ENCODE measurements around the gene GALNT9.
A peak's percentile ranks its signal among the peaks of the same experiment; 100 is the strongest.
"Not testable (repeated sequence)": the region's sequence is repeated elsewhere in the genome, so short reads cannot be mapped to it uniquely, and the experiment has no call there.

The GALNT9 gene

DNA sequence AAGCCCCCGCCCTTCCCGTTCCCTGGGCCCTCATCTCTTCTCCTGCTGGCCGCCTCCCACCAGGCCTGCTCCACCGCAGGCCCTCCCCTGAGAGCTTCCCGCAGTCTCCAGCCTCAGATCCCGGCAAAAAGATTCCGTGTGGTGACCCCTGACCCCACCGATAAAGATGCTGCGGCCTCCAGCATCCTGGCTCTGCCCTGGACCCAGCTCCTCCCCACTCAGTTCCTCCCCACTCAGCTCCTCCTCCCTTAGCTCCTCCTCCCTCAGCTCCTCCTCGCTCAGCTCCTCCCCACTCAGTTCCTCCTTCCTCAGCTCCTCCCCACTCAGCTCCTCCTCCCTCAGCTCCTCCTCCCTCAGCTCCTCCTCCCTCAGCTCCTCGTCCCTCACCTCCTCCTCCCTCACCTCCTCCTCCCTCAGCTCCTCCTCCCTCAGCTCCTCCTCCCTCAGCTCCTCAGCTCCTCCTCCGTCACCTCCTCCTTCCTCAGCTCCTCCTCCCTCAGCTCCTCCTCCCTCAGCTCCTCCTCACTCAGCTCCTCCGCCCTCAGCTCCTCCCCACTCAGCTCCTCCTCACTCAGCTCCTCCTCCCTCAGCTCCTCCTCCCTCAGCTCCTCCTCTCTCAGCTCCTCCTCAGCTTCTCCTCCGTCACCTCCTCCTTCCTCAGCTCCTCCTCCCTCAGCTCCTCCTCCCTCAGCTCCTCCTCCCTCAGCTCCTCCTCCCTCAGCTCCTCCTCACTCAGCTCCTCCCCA lies 168.2 kb downstream of the GALNT9 start:
- DNase-seq (ENCODE audit: low read depth, low spot score) = no peak

DNA sequence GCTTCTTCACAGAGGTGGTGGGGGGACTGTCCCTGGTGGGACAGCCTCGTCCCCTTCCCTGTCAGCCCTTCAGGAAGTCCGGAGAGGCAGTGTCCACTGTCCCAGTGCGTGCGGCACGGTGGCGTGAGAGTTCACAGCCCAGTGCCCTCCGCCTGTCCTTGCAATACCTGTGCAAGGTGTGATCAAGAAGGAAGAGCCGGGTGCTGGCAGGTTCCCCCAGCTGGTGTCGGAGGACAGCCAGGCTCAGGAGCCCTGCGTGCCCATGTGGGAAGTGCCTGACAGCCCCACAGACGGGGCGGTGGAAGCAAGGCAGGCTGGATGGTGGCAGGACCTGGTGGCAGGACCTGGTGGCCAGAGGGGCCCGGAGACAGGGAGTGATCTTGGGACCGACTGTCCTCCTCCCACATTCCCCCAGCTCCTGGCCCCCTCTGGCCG lies 168.8 kb downstream of the GALNT9 start:
- no peak for DNase-seq (ENCODE audit: low read depth, low spot score)

DNA sequence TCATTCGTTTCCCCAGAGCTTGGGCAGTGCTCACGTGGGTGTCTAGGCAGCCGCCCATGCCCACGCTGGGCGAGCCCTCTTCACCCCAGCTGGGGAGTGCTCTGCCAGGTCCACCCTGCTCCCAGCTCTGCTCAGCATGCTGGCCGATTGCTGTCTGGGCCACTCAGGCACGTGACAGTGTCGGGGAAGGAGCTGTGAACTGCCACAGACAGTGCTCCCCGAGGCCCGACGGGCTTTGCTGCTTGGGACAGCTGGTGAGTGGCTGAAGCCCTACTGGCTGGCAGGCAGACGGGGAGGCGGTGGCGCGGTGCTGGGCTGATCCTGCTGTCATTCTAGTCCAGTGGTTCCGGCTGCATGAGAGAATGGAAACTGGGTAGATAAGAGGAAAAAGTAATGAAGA lies 169.4 kb downstream of the GALNT9 start:
- no peak for DNase-seq (ENCODE audit: low read depth, low spot score)

DNA sequence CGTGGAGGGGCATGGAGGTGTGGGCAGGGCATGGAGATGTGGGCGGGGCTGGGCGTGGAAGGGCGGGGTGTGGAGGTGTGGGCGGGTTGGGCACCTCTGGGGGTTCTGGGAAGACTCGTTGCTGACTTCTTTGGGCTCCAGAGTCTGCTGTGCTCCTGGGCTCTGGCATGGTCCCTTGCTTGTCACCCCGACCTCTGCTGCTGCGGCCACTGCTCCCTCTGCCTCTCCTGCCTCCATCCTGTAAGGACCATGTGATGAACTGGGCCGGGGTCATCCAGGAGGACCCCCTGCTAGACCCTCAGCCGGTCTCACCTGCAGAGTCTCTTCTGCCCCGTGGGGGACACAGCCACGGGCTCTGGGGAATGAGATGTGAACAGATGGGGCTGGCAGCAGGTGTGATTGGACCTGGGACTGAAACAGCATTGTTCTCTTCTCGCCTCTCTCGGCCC lies 169.8 kb downstream of the GALNT9 start:
- no peak for DNase-seq (ENCODE audit: low read depth, low spot score)

DNA sequence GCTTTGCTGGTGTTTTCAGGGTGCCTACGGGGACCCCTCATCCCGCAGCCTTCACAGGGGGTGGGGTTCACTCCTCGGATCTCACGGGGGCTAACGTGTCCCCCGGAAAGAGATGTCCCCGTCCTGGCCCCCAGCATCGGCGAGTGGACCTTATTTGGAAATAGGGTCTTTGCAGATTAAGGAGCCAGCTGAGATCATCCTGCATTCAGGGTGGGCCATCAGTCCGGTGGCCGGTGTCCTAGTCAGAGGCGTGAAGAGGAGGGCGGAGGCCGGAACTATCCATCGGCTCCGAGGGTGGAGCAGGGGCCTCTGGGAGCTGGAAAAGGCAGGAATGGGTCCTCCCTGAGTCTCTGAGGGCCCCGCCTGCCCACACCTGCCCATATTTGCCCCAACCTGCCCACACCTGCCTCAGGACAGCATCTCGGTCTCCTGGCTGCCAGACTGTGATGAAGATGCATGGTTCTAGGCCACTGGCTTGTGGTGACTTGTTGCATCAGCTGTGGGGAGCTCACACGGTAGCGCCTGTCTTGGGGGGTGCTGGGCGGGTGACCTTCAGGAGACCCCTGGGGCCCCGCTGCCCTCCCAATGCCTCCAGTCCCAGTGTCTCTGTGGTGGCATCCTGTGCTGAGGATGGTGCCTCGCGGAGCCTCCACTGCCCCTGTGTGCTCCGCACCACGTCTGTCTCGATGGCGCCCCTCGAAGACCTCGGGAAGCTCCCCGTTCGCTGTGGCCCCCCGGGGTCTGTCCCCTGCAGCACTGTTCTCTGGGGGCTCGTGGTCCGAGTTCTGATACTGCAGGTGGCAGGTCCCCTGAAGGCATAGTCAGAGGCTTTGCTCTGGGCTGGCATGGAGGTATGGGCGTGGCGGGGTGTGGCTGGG lies 170.5 kb downstream of the GALNT9 start:
- no peak for DNase-seq (ENCODE audit: low read depth, low spot score)

DNA sequence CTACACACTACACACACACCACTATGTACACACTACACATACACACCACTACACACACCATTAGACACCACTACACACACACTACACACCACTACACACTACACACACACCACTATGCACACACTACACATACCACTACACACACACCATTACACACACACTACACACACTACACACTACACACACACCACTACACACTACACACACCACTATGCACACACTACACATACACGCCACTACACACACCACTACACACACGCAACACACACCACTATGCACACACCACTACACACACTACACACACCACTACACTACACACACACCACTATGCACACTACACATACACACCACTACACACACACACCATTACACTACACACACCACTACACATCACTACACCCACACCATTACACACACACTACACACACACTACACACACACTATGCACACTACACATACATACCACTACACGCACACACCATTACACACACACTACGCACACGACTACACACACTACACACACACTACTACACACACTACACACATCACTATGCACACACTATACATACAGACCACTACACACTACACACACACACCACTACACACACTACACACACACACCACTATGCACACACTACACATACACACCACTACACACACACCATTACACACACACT lies 171.5 kb downstream of the GALNT9 start:
- no peak for DNase-seq (ENCODE audit: low read depth, low spot score)

DNA sequence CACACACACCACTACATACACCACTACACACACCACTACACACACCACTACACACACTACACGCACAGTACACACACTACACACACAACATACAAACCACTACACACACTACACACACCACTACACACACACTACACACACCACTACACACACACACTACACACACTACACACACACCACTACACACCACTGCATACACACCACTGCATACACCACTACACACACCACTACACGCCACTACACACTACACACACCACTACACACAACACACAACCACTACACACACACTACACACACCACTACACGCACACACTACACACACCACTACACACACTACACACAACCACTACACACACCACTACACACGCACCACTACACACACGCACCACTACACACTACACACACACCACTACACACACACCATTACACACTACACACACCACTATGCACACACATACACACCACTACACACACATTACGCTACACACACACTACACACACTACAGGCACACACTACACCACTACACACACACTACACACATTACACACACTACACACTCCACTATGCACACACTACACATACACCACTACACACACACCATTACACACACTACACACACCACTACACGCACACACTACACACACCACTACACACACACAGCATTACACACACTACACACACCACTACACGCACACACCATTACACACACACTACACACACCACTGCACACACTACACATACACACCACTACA lies 172.6 kb downstream of the GALNT9 start:
- DNase-seq (ENCODE audit: low read depth, low spot score) = no peak

DNA sequence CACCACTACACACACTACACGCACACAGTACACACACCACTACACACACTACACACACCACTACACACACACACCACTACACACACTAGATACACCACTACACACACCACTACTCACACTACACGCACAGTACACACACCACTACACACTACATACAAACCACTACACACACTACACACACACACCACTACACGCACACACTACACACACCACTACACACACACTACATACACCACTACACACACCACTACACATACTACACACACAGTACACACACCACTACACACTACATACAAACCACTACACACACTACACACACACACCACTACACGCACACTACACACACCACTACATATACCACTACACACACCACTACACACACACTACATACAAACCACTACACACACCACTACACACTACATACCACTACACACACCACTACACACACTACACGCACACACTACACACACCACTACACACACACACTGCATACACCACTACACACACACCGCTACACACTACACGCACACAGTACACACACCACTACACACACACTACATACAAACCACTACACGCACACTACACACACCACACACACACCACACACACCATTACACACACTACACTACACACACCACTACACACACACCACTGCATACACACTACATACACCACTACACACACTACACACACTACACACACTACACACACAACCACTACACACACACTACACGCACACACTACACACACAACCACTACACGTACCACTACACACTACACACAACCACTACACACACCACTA lies 173.4 kb downstream of the GALNT9 start:
- no peak for DNase-seq (ENCODE audit: low read depth, low spot score)

DNA sequence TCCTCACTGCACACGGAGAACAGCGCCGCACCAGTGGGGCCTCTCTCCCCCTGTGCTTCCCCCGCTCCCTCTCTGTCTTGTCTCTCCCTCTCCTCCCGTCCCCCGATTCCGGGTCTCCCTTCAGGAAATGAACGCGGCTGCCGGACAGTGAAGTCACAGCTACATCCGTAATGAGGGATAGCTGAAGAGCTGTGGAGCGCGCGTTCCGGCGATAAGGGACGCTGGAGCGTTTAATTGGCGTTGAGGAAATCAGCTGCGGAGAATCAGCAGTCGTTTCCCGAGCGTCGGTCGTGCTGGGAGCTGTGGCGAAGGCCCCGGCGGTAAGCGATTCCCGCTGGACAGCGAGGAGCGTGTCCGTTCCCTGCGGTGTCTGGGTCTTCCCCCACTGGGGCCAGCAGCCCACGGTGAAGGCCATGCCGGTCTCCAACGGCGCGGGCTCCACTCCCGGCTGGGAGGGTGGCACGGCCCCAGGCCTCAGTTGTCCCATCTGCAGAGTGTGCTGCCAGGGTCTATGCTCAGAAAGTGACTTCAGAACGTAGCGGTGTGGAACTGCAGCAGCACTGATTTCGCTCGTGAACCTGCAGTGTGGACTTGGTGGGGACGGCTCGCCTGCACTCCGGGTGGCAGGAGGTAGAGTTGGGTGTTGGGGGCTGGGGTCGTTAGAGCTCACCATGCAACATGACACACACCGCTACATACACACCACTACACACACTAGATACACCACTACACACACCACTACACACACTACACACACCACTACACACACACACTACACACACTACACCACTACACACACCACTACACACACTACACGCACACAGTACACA lies 174.2 kb downstream of the GALNT9 start:
- no peak for DNase-seq (ENCODE audit: low read depth, low spot score)

DNA sequence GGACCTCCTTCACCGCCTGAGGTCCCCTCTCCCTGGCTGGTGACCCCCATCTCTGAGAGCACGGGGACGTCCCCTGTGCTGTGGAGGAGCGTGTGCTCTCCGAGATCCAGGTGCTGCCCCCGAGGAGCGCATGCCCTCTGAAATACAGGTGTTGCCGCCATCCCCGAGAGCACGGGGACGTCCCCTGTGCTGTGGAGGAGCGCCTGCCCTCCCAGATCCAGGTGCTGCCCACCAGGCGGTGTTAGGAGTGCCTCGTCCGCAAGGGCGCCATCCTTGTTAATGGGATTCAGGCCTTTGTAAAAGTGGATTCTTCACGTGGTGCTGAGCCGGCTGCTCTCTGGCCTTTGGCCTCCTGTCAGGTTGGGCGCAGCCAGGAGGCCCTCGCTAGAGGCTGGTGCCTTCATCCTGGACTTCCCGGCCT lies 175.0 kb downstream of the GALNT9 start:
- DNase-seq (ENCODE audit: low read depth, low spot score) = no peak

DNA sequence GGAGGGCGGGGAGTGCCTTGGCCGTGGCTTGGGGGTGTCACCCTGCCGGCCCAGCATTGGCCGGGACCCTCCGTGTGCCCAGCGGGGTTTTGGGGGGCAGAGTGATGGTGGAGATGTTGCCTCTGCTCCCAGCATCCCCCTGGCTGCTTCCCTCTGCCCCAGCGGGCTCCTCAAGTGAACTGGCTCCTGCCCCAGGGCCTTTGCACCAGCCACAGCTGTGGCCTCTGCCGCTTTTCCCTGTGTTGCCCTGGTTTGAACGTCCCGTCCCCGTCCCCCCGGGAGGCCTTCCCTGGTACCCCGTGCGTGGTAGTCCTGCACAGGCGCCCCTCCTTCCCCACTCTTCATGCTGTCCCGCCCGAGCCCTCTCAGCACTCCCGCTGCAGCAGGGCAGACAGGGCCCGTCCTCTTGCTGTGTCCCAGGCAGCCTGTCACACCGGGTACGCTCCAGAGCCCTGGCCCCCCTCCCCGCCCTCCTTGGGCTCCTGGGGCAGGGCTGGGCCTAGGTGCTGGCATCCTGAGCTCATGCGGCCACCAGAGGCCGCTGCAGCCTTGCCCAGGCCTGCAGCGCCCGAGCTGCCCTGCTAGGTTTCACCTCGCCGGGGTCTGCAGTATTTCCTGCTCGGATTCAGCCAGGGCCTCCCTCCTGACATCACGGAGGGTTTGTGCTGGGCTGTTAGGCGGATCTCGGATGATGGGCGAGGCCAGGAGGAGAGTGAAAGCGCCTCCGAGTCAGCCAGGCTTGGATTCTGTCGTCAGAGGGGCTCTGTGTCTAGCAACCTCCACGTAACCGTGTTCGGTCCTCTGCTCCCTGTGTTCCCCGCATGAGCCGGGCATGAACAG lies 175.7 kb downstream of the GALNT9 start:
- peak; percentile 93 for DNase-seq (ENCODE audit: low read depth, low spot score)

DNA sequence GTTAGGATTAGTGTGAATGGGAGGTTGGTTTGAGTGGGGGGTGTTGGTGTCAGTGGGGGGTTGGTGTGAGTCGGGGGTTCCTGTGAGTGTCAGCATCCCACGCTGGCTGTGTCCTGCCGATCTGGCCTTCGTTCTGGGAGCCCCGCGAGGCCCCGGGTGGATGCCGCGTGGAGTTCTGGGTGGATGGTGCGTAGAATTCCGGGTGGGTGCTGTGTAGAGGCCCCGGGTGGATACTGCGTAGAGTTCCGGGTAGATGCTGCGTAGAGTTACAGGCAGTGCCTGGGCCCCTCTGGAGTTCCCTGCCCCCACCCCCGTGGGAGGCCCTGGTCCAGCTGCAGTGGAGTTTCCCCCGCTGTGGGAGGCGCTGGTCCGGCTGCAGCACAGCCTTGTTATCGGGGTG lies 176.4 kb downstream of the GALNT9 start:
- no peak for DNase-seq (ENCODE audit: low read depth, low spot score)

DNA sequence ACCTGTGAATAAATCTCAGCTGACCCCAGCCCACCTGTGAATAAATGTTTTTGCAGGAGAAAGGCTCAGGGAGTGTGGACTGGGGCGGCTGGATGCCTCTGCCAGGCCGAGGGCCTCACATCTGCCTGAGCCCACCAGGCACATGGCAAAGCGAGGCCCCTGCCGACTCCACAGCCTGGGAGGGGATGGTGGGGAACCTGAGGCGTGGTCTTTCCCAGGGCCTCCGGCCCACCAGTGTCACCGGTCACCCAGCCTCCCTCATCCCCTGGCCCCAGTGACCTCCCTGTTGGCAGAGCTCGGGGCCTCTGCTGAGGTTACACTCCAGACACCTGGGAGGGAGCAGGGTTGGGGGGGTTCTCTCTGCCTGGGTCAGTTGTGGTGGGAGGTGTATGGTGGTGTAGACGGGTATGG lies 177.0 kb downstream of the GALNT9 start:
- DNase-seq (ENCODE audit: low read depth, low spot score) = no peak

DNA sequence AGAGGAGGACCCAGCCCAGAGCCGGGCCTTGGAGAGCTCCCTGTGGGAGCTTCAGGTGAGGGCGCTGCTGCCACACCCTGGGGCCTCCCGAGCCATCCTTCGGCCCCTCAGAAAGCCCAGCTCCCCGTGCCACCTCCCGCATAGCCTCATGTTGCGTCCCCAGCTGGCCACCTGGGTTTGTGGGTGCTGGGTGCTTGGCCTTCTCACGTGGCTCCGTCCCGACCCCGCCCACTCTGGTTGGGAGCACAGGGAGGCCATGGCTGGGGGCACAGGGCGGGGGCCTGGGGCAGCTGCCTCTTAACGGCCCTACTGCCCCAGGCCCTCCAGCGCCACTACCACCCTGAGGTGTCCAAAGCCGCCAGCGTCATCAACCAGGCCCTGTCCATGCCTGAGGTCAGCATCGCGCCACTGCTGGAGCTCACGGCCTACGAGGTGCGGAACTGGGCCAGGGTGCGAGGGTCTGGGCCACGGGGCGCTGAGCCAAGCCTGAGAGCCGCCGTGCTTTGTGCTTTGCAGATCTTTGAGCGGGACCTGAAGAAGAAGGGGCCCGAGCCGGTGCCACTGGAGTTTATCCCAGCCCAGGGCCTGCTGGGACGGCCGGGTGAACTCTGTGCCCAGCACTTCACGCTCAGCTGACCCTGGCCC lies 177.5 kb downstream of the GALNT9 start:
- DNase-seq (ENCODE audit: low read depth, low spot score) = no peak

DNA sequence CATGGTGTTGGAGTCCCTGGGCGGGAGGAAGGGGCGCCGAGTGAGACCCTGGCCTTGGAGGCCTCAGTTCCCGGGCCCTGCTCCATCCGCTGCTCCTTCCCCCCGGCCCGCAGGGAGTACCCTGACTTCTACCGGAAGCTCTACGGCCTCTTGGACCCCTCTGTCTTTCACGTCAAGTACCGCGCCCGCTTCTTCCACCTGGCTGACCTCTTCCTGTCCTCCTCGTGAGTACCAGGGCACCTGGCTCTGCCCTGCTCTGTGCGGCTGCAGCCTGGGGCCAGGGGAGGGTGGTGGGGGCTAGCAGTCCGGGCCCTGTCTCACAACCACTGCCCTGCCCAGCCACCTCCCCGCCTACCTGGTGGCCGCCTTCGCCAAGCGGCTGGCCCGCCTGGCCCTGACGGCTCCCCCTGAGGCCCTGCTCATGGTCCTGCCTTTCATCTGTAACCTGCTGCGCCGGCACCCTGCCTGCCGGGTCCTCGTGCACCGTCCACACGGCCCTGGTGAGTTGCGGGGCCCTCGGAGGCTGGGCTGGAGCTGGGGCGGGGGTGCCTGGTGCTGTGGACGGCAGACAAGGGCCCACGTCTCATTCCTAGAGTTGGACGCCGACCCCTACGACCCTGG lies 178.1 kb downstream of the GALNT9 start:
- no peak for DNase-seq (ENCODE audit: low read depth, low spot score)

DNA sequence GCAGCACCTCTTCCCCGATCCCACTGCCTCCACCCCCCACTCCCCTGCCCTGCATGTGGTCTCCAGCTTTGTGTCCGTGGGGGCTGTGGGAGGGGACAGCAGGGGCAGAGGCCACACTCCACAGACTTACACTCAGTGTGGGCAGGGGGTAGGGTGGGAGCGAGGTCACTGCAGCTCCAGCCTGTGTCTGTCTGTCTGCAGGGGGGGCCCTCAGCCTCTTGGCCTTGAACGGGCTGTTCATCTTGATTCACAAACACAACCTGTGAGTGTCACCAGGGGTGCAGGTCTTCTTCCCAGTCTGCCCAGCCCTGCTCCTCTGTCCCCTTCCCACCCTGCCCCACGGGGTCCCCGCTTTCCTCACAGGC lies 178.6 kb downstream of the GALNT9 start:
- no peak for DNase-seq (ENCODE audit: low read depth, low spot score)

DNA sequence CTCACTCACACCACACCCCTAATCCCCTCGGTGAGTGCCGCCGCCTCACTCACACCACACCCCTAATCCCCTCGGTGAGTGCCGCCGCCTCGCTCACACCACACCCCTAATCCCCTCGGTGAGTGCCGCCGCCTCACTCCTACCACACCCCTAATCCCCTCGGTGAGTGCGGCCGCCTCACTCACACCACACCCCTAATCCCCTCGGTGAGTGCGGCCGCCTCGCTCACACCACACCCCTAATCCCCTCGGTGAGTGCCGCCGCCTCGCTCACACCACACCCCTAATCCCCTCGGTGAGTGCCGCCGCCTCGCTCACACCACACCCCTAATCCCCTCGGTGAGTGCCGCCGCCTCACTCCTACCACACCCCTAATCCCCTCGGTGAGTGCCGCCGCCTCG lies 179.9 kb downstream of the GALNT9 start:
- not testable (repeated sequence) for DNase-seq (ENCODE audit: low read depth, low spot score)
